ENCODE data around the gene RAVER2.
"Not testable (repeated sequence)": the region's sequence is repeated elsewhere in the genome, so short reads cannot be mapped to it uniquely, and the experiment has no call there.

The RAVER2 gene

DNA sequence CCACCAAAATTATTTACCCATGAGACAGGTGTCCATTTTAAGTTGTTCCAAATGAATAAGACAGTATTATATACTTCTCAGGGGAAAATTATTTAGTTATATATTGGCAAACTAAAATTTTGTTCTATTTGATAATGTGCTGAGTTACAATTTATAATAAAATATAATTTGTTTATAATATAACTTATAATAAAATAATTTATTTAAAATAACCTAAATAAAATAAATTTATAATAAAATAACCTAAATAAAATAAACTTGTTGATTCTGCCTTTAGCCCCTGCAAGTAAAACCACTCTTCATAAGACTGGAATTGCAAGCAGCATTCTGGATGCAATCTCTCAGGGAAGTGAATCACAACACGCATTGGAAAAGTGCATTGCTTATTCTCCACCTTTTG lies 69.6 kb downstream of the RAVER2 start:
- DNase-seq, result no peak

DNA sequence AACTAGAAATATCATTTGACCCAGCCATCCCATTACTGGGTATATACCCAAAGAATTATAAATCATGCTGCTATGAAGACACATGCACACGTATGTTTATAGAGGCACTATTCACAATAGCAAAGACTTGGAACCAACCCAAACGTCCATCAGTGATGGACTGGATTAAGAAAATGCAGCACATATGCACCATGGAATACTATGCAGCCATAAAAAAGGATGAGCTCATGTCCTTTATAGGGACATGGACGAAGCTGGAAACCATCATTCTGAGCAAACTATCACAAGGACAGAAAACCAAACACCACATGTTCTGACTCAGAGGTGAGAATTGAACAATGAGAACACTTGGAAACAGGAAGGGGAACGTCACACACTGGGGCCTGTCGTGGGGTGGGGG lies 72.5 kb downstream of the RAVER2 start:
- DNase-seq, result not testable (repeated sequence)

DNA sequence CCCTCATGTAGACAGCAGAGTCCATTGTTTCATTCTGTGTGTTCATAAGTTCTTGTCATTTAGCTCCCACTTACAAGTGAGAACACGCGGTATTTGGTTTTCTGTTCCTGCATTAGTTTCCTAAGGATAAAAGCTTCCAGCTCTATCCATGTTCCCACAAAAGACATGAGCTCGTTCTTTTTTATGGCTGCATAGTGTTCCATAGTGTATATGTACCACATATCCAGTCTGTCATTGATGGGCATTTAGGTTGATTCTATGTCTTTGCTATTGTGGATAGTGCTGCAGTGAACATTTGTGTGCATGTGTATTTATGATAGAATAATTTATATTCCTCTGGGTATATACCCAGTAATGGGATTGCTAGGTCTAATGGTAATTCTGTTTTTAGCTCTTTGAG lies 75.7 kb downstream of the RAVER2 start:
- not testable (repeated sequence) for DNase-seq

DNA sequence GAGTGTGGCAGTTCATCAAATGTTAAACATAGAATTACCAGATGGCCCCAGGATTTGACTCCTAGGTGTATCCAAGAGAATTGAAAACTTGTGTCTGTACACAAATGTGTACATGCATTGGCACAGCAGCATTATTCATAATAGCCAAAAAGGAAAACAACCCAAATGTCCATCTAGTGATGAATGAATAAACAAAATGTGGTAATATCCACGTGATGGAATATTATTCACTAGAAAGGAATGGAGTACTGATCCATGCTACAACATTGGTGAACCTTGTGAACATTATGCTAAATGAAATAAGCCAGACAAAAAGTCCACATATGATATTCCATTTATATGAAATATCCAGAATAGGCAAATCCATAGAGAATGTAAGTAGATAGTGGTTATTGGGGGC lies 77.7 kb downstream of the RAVER2 start:
- no peak for DNase-seq

GRCh38 chr1:64823691-64824476 lies 79.0 kb downstream of the RAVER2 start:
- no peak for DNase-seq

DNA sequence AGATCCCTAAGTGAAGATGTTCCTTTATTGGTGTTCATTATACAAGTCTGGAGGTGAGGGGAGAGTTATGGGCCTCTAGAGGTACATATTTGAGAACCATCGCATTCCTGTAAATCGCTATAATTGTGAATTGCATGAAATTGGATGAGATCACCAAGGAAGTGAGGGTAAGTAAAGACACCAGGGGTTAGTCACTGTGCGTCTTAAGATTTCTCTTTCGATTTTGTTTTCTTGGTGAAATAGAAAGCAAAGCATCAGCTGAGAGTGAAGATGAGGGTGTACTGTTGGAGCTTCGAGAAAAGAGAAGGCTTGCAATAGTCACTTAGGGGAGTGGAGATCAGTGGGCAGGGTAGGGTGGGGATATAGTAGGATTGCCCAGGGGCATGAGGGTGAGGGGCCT lies 82.1 kb downstream of the RAVER2 start:
- no peak for DNase-seq

DNA sequence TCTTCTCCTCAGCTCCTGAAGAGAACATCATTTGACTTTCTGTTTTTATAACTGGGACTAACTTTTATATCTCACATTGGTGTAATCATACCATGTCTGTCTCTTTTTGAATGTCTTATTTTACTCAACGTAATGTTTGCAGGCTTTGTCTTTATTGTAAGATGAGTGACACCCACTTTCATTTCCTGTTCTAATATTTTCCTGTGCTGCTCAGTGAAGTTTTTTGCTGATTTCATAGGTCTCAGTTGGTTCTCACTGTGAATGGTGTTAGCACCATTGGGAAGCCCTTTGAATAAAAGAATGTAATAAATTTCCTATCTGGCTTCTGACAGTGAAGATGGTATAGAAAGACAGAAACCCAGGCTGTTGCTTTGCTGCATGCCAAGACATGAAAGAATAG lies 84.0 kb downstream of the RAVER2 start:
- DNase-seq, result no peak

DNA sequence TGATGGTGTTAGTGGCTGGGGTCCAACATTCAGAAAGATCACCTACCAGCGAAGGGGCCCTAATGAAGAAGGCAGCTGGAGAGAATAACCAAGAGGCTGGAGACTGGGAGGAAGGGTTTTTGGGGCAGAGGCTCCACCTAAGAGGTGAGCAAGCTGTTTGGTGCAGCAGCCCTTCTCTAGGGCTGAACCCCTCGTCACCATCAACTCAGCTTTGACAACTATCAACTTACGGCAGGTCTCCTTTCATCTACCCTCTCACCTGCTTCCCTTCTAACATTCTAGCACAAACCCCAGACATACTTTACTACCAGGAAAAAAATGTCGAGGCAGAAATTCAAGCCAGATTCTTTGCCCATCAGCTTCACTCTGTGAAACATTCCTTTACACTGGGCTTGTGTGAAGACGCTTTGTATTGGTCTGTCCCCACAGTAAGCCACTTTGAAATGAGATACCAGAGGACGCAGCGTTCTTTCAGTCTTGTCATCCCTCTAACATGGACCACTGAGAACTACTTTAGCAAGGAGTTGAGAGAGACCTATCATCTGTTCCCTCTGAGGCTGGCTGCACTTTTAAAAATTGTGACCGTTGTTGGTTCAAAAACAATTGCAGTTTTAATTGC lies 84.6 kb downstream of the RAVER2 start:
- DNase-seq, result no peak

GRCh38 chr1:64830030-64830651 lies 85.3 kb downstream of the RAVER2 start:
- DNase-seq, result no peak

DNA sequence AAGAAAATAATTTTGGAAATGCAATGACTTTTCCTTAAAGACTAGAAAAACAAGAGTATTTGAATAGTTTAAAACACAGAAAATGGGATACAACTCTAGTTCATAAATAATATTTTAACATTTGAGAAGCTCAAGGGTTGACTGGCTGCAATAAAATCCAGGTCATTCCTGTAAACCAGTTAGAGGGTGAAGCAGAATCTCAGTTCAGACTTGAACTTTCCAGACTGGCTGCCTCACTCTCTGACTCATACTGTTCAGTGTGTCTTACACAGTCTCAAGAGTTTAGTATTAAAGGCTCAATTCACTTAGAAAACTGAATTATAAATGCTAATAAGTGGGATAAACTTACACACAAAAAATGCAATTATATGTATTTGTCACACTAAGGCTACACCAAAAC lies 89.9 kb downstream of the RAVER2 start:
- DNase-seq, result no peak

GRCh38 chr1:64836802-64837201 lies 91.9 kb downstream of the RAVER2 start:
- DNase-seq, result no peak

DNA sequence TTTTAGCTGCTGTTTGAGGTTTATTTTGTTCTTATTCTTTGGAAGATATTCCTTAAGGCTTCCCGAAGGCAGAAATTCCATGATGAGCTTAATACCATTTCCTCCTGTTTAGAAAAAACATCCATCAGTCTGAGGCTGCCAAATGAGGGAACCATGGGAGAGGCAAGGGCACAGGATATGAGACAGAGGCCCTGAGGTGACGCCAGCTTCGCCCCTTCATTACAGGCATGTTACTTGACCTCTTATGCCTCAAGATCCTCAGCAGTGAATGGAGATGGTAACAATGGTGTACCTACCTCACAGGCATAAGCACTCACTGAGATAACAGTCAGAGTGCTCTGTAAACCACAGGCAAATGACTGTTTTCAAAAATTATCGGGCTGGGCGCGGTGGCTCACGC lies 93.6 kb downstream of the RAVER2 start:
- DNase-seq, result no peak

DNA sequence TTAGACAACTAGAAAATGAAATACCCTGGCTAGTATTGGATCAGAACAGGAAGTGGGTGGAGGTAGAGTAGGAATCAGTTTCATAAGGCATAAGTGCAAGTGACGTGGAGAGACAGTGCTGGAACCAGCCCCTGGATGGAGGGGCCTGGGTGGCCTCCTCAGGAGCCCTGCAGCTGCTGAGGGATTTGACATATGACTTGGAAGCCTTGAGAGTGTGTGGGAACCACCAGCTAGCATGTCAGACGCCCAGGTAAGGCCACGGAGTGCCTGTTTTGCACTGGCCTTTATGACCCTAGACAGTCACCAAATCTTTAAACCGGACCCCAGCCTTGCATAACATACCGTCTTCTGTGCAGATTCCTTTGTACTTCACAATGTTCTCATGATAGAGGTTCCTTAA lies 94.4 kb downstream of the RAVER2 start:
- no peak for DNase-seq

GRCh38 chr1:64839732-64840405 lies 95.0 kb downstream of the RAVER2 start:
- DNase-seq, result no peak

GRCh38 chr1:64841330-64842065 lies 96.6 kb downstream of the RAVER2 start:
- DNase-seq, result no peak

DNA sequence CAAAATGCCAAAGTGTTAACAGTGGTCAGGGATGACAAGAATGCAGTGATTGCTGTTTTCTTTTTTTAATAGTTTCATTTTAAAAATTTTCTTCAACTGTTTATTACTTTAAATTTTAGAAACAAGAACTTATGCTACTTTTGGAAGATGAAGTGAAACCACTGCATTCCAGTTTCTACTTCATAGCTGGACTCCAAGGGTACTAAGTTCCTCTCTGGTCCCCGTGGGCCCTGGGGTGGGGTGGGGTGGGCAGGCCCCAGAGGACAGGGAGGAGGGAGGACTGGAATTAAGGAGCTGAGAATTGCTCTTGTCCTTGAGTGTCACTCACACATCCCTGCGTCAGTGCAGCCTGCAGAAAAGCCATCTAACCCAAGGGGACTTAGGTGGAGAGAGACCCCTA lies 97.3 kb downstream of the RAVER2 start:
- DNase-seq, result no peak

- DNase-seq, result no peak
Measured at GRCh38 chr1:64843675-64844074, 98.8 kb downstream of the RAVER2 start.

DNA sequence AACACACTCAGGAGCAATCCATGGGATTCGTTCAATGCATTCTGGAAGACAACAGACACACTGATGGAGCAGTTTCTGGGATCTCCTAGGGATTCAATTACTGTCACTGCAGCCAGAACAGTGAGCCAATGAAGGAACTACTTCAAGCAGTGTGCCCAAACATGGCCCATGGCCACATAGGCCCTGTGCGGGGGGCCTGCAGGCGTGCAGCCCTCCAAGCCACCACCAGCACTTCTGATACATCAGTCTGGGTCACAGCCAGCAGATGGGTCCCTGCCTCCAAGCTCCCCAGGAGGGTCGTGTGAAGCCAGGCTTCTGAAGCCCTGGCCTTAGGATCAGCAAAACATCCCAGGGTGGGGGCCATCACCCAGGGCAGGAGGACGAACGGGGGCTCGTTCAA lies 99.3 kb downstream of the RAVER2 start:
- no peak for DNase-seq

DNA sequence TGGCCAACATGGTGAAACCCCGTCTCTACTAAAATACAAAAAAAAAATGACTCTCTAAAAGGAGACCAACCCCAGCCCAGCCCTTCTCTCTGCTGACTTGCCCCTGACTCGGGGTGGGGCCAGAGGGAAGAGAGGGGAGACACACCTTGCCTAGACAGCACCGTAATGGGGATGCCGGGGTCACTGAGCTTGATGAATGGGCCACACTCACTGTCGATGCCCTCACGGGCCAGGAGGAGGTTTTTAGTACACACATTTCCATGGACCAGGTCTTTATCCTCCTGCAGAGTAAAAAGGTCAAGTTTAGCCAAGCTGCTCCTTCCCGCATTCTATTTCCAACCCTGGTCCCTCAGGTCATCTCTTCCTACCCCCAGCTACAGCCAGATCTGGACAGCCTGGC lies 99.7 kb downstream of the RAVER2 start:
- no peak for DNase-seq

- DNase-seq, result no peak
Measured at GRCh38 chr1:64845831-64846425, 101.1 kb downstream of the RAVER2 start.

DNA sequence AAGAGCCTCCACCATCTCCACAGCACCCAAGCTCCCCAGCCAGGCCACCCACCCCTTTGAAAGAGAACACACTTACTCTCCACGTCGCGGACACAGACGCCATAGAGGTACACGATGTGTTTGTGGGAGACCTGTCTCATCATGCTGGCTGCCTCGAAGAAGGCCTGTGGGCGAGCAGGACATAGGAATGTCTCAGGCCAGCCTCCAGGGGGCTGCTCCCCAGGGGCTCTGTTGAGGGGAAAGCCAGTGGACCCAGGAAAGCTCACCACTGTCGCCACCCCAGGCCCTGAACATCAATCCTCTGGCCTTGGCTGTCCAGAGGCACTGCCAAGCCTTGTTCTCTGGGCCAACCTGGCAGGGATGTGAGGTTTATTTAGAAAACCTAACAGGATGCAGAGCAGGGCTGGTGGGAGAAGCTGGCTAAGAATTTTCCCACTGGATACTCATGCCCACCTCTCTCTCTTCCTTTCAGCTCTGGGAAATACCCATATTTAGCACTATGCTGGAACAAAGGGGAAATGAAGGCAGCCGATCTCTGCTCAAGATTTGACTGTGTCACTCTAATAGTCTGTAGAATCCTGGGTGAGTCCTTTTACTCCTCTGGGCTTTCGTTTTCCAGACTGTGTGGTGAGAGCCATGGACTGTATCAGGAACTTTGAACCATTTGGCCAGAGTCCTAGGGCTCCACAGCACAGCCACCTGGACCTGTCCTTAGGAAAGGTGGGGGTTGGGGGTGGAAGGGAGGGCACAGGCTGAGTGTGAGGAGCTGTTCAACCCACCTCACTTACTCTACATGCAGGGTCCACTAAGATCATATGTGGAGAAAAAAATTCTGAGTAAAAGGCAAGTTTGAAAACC lies 101.9 kb downstream of the RAVER2 start:
- no peak for DNase-seq

DNA sequence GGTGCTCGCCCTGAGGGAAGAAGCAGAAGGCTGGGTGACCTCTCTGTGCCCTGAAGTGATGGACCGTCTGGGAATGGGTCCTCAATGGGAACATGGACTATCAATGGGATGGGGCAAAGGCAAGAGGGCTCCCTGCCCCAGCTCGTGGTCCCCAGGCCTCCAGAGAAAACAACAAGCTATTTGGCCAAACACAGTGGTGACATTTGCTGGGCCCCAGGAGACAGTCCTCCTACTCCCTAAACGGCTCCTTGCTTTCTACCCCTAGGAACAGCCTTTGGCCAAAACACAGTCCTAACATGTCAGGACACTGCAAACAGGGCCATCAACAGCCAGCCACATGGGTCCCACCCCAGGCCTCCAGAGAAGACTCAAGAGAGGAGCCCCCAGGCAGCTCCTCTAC lies 102.8 kb downstream of the RAVER2 start:
- no peak for DNase-seq

All from activated T-cell treated with anti-CD3 and anti-CD28 coated beads, Interleukin-2, amount 50 U/mL, for 1 hour (primary cell).